Measurements from ENCODE around the gene DCLK1. TPM values are rescaled to one million over a fixed set of nuclear protein-coding genes. Genes with fewer than 3 reads are reported as not detected.

DCLK1 gene
- total RNA-seq, 1 experiment from 2014 or later = 36.2 TPM

- Histone ChIP-seq H3T11ph (ENCODE audit: low read length) (no peak overlapping the region), H3K23me2 (ENCODE audit: insufficient read length, low read depth, low read length, poor library complexity, severe bottlenecking) (no peaks in the 10 kb centered on the region), H3K4ac (ENCODE audit: low read depth, low read length) (no peak overlapping the region), H3K23ac (ENCODE audit: insufficient read length, low read depth, low read length) (no peak overlapping the region), H4K8ac (replicated peaks; ENCODE audit: insufficient read length, low read depth, low read length) (no peak overlapping the region), H2AFZ (ENCODE audit: low read length) (no peak overlapping the region), H3K27me3 (ENCODE audit: insufficient read depth, low read length) (no peaks in the 10 kb centered on the region), H2BK120ac (ENCODE audit: low read depth, low read length, poor library complexity, severe bottlenecking) (no peak overlapping the region), H3K79me2 (ENCODE audit: insufficient read depth, low read length) (no peaks in the 10 kb centered on the region), H2BK5ac (ENCODE audit: insufficient read length, low read length) (no peak overlapping the region), H3K9me3 (ENCODE audit: control insufficient read depth, low read depth, low read length) (no peaks in the 10 kb centered on the region), H3K79me1 (ENCODE audit: insufficient read depth, low read depth, low read length, poor library complexity, severe bottlenecking) (no peaks in the 10 kb centered on the region), H3K4me2 (ENCODE audit: insufficient read depth, insufficient read length, low read length) (no peak overlapping the region), H2BK20ac (ENCODE audit: low read depth, low read length, poor library complexity, severe bottlenecking) (no peak overlapping the region), H3K9ac (ENCODE audit: extremely low read depth, insufficient read length, low read length) (no peak overlapping the region), H3K14ac (ENCODE audit: insufficient read depth, low read length) (no peak overlapping the region), H4K91ac (ENCODE audit: insufficient read length, low read depth, low read length) (no peak overlapping the region), H3K56ac (ENCODE audit: insufficient read length, low read depth, low read length) (no peak overlapping the region), H2BK12ac (ENCODE audit: insufficient read length, low read depth, low read length) (no peak overlapping the region), H3K18ac (ENCODE audit: insufficient read length, low read depth, low read length) (no peak overlapping the region), H2BK15ac (ENCODE audit: low read depth, low read length) (no peak overlapping the region), H3K4me1 (ENCODE audit: insufficient read depth, low read length) (no peaks in the 10 kb centered on the region), H2AK5ac (ENCODE audit: insufficient read length, low read length) (no peak overlapping the region), H4K5ac (ENCODE audit: insufficient read length, low read depth, low read length) (no peak overlapping the region), H3K27ac (ENCODE audit: insufficient read length, low read depth, low read length) (no peak overlapping the region), H4K20me1 (ENCODE audit: control insufficient read depth, insufficient read depth, insufficient read length) (no peaks in the 10 kb centered on the region)
- H3K36me3 Mint-ChIP-seq (ENCODE audit: insufficient read depth in 1 of 3, low read depth in 3 of 3) = no peaks in the 10 kb centered on the region
- H3K9me3 Mint-ChIP-seq = no peaks in the 10 kb centered on the region
- no peak for DNase-seq
- WGBS (ENCODE audit: extremely low coverage, insufficient read length, low lambda C conversion rate) = no CpG with 5 or more reads among the region's 10 CpGs
- no peak overlapping the region for H3K4me3 Mint-ChIP-seq
- peaks cover under 1 to 17% of the 10 kb centered on the region in 2 experiments; a peak in 3 of 4 replicates for H3K4me1 Mint-ChIP-seq
- TF ChIP-seq, protein P1, sequence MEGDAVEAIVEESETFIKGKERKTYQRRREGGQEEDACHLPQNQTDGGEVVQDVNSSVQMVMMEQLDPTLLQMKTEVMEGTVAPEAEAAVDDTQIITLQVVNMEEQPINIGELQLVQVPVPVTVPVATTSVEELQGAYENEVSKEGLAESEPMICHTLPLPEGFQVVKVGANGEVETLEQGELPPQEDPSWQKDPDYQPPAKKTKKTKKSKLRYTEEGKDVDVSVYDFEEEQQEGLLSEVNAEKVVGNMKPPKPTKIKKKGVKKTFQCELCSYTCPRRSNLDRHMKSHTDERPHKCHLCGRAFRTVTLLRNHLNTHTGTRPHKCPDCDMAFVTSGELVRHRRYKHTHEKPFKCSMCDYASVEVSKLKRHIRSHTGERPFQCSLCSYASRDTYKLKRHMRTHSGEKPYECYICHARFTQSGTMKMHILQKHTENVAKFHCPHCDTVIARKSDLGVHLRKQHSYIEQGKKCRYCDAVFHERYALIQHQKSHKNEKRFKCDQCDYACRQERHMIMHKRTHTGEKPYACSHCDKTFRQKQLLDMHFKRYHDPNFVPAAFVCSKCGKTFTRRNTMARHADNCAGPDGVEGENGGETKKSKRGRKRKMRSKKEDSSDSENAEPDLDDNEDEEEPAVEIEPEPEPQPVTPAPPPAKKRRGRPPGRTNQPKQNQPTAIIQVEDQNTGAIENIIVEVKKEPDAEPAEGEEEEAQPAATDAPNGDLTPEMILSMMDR (conservative IDR thresholded peaks at IDR 0.05) = no peak
- H3K27ac Mint-ChIP-seq = no peak overlapping the region; a peak in 1 of 7 replicates
- no peaks in the 10 kb centered on the region for H3K27me3 Mint-ChIP-seq (ENCODE audit: low read depth)
These were observed 346.8 kb downstream of the DCLK1 start for GRCh38 chr13:35784286-35784951.
